ENCODE data around the gene DAW1. TPM values are rescaled to one million over a fixed set of nuclear protein-coding genes. Genes with fewer than 3 reads are reported as not detected.
A peak's percentile ranks its signal among the peaks of the same experiment; 100 is the strongest.

DAW1 gene
- total RNA-seq, 2 experiments from 2014 or later = not detected

DNA sequence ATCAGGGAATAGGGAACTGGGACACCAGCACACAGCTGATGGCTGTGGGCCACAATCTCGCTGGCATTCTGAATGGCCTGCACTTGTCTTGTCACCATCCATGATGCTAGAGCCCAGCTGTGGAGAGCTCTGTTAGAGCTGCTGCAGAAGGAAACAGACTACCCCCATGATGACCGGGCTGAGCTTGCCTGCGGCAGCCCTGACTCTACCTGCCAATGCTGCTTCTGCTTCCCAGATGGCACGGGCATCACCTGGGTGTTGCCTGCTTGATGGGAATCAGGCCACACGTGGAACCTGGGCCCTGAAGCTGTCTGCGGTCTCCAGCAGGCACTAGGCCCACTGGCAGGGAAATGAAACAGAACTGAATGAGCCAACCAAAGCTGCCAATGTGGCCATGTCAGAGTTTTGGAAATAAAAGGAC lies 11.2 kb upstream of the DAW1 start:
- no peak overlapping the region for H3K27ac Mint-ChIP-seq
- ChIA-PET CTCF (interaction anchor here (0.7 to 2.8 kb wide), 3 partner anchors 10 to 202 kb away, joined by 3 to 17 read pairs (median 6); no protein-coding TSS in a partner anchor), POLR2A (no interaction called here)
- no peaks in the 10 kb centered on the region for H3K27me3 Mint-ChIP-seq
- TF ChIP-seq, protein P1, sequence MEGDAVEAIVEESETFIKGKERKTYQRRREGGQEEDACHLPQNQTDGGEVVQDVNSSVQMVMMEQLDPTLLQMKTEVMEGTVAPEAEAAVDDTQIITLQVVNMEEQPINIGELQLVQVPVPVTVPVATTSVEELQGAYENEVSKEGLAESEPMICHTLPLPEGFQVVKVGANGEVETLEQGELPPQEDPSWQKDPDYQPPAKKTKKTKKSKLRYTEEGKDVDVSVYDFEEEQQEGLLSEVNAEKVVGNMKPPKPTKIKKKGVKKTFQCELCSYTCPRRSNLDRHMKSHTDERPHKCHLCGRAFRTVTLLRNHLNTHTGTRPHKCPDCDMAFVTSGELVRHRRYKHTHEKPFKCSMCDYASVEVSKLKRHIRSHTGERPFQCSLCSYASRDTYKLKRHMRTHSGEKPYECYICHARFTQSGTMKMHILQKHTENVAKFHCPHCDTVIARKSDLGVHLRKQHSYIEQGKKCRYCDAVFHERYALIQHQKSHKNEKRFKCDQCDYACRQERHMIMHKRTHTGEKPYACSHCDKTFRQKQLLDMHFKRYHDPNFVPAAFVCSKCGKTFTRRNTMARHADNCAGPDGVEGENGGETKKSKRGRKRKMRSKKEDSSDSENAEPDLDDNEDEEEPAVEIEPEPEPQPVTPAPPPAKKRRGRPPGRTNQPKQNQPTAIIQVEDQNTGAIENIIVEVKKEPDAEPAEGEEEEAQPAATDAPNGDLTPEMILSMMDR (IDR thresholded peaks at IDR 0.05) = no peak
- H3K36me3 Mint-ChIP-seq (ENCODE audit: low read depth) = no peaks in the 10 kb centered on the region
- DNase-seq (no peak), ATAC-seq (no peak)
- intact Hi-C loops (cut with micrococcal nuclease) = loop anchor here (5.0 kb wide), 1 partner anchor 203 kb away; no protein-coding TSS in a partner anchor
- H3K9me3 Mint-ChIP-seq = no peaks in the 10 kb centered on the region
- no peak overlapping the region for H3K4me3 Mint-ChIP-seq
- no peaks in the 10 kb centered on the region for H3K4me1 Mint-ChIP-seq (ENCODE audit: low read depth)

DNA sequence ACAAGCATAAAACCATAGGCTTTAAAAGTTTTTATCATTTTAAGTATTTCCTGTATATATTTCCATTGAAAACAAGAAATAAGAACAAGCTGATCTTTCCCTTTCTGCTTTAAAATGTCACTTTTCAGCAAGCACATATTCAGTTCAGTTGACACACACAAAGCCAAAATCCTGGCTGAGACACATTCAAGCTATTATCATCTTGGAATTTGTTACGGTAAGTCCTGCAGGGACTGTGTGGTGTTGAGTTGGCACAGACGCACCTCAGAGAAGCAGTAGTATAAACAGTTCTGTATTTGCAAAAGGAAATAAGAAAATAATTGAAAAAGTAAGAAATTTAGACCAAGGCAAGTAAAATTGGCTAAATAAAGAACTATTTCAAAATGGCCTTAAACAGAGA lies 10.4 kb upstream of the DAW1 start:
- no peak overlapping the region for H3K27ac Mint-ChIP-seq
- H3K9me3 Mint-ChIP-seq = no peaks in the 10 kb centered on the region
- no peaks in the 10 kb centered on the region for H3K4me1 Mint-ChIP-seq (ENCODE audit: low read depth)
- H3K4me3 Mint-ChIP-seq = no peak overlapping the region
- H3K27me3 Mint-ChIP-seq = no peaks in the 10 kb centered on the region
- DNase-seq (no peak), ATAC-seq (no peak)
- H3K36me3 Mint-ChIP-seq (ENCODE audit: low read depth) = no peaks in the 10 kb centered on the region
- intact Hi-C loops (cut with micrococcal nuclease) = loop anchor here (5.0 kb wide), 1 partner anchor 204 kb away; no protein-coding TSS in a partner anchor
- ChIA-PET POLR2A (no interaction called here), CTCF (interaction anchor here (0.6 to 2.8 kb wide), 5 partner anchors 9 to 203 kb away, joined by 3 to 17 read pairs (median 3); no protein-coding TSS in a partner anchor)
- TF ChIP-seq, protein P1 (IDR thresholded peaks at IDR 0.05) = no peak

DNA sequence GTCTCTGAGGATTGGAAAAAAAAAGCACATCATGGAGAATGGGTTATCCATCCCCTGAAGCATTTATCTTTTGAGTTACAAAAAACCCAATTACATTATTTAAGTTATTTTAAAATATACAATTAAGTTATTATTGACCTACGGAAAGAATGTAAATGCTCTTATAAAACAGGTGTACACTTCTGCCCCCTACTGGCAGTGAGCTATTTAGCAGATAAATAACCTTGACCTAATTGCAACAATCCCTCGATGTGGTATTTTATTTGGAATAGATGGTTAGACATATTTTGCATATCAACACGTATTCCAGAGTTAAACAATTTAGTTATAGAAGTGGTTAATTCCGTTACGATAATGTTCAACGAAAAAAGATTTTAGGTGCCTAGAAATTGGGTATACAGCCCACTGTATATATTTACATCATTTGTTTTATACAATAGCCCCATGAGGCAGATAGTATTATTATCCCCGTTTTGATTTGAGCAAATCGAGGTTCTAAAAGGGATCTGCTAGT lies 9.1 kb upstream of the DAW1 start:
- CTCF ChIA-PET = interaction anchor here (0.7 to 2.8 kb wide), 18 partner anchors 8 to 229 kb away, joined by 3 to 17 read pairs (median 3); partner anchors contain the start of gene DAW1
- H3K4me1 Mint-ChIP-seq (ENCODE audit: low read depth) = no peaks in the 10 kb centered on the region
- ATAC-seq = peak; percentile 51
- TF ChIP-seq, protein P1 (IDR thresholded peaks at IDR 0.05) = peak; percentile 78
- H3K27ac Mint-ChIP-seq = no peak overlapping the region
- H3K4me3 Mint-ChIP-seq = no peak overlapping the region
- H3K9me3 Mint-ChIP-seq = no peaks in the 10 kb centered on the region
- POLR2A ChIA-PET = no interaction called here
- H3K27me3 Mint-ChIP-seq = peaks cover 5% of the 10 kb centered on the region
- peak; percentile 62 for DNase-seq
- intact Hi-C loops (cut with micrococcal nuclease) = loop anchor here (5.0 kb wide), 1 partner anchor 205 kb away; no protein-coding TSS in a partner anchor
- H3K36me3 Mint-ChIP-seq (ENCODE audit: low read depth) = no peaks in the 10 kb centered on the region

DNA sequence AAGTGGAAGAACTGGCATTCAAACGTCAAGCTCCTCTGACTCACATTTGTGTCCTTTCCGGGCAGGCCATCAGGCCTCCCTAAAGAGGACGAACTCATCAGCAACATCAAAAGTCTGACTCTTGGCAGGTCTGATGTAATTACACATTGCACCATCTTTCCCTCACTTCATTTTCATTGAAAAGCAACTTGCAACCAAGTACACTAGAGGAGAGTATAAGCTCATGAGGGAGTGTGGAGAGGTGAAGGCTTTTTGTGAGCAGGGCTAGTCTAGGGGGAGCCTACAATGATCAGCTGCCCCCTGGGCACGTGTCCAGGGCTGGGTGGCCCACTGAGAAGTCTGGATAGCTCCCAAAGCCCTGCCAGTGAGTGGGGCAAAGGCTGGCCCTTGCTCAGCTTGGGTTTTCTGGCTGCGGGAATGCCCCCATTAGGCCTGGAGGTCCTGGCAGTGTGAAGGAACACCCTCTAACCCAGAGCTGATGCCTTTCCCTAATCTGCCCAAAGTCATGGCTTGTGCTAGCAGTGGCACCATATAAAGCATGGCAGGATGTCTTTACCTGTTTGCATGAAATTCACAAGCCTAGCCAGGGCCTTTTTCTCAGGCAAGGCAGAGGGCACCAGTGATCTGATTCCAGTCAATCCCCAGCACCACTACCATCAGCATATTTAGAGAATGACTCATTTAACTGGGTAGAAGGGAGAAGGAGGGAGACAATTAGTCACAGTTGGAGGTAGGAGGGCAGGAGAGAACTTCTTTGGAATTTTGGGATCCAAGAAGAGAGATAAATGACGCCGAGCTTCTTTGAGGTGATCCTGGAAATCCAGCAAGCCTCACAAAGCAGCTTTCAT lies 8.5 kb upstream of the DAW1 start:
- POLR2A ChIA-PET = interaction anchor here (0.6 kb wide), 1 partner anchor 17 kb away, joined by 3 read pairs; no protein-coding TSS in a partner anchor
- DNase-seq (no peak), ATAC-seq (no peak)
- Mint-ChIP-seq H3K4me1 (ENCODE audit: low read depth) (no peaks in the 10 kb centered on the region), H3K36me3 (ENCODE audit: low read depth) (no peaks in the 10 kb centered on the region), H3K9me3 (no peaks in the 10 kb centered on the region), H3K4me3 (no peak overlapping the region), H3K27ac (no peak overlapping the region), H3K27me3 (peaks cover 5% of the 10 kb centered on the region)
- CTCF ChIA-PET = interaction anchor here (0.7 to 2.8 kb wide), 18 partner anchors 9 to 229 kb away, joined by 3 to 17 read pairs (median 3); partner anchors contain the start of gene DAW1
- TF ChIP-seq, protein P1 (IDR thresholded peaks at IDR 0.05) = no peak
- intact Hi-C loops (cut with micrococcal nuclease) = loop anchor here (5.0 kb wide), 1 partner anchor 206 kb away; no protein-coding TSS in a partner anchor
